Stimulated activated CD4-positive, alpha-beta T cell treated with anti-CD3 and anti-CD28 coated beads, TNF-alpha, amount 100 ng/mL, for 24 hours (primary cell): ENCODE data around the gene ZDHHC20.

Source experiments
- DNase-seq, 3 experiments: peaks; one replicate each; pipeline ENCODE4 v3.0.0-alpha.2; 2020; ENCODE audit warnings: low read depth in 3 of 3

ZDHHC20 gene

GRCh38 chr13:21361706-21362105 lies 97.4 kb downstream of the ZDHHC20 start:
- DNase-seq = no peak

GRCh38 chr13:21361123-21361522 lies 98.0 kb downstream of the ZDHHC20 start:
- DNase-seq = no peak

GRCh38 chr13:21360463-21360862 lies 98.6 kb downstream of the ZDHHC20 start:
- DNase-seq = no peak

GRCh38 chr13:21359855-21360254 lies 99.2 kb downstream of the ZDHHC20 start:
- DNase-seq = no peak

GRCh38 chr13:21355304-21355703 lies 103.8 kb downstream of the ZDHHC20 start:
- DNase-seq = no peak

GRCh38 chr13:21354721-21355120 lies 104.4 kb downstream of the ZDHHC20 start:
- no peak for DNase-seq

- DNase-seq = no peak
Measured at GRCh38 chr13:21348488-21349120, 110.5 kb downstream of the ZDHHC20 start.

- DNase-seq = no peak
Measured at GRCh38 chr13:21347753-21348318, 111.3 kb downstream of the ZDHHC20 start.

GRCh38 chr13:21344662-21345176 lies 114.4 kb downstream of the ZDHHC20 start:
- peak in 1 of 3 experiments; percentile 4 for DNase-seq

- no peak for DNase-seq
Measured at GRCh38 chr13:21343659-21344058, 115.4 kb downstream of the ZDHHC20 start.

- no peak for DNase-seq
Measured at GRCh38 chr13:21342699-21343442, 116.2 kb downstream of the ZDHHC20 start.

GRCh38 chr13:21341637-21342422 lies 117.3 kb downstream of the ZDHHC20 start:
- no peak for DNase-seq

GRCh38 chr13:21338639-21339278 lies 120.3 kb downstream of the ZDHHC20 start:
- no peak for DNase-seq

GRCh38 chr13:21338156-21338555 lies 120.9 kb downstream of the ZDHHC20 start:
- DNase-seq = no peak

- no peak for DNase-seq
Measured at GRCh38 chr13:21336609-21337349, 122.3 kb downstream of the ZDHHC20 start.

- DNase-seq = no peak
Measured at GRCh38 chr13:21333186-21333585, 125.9 kb downstream of the ZDHHC20 start.

GRCh38 chr13:21330126-21330861 lies 128.8 kb downstream of the ZDHHC20 start:
- DNase-seq = no peak

GRCh38 chr13:21328836-21329477 lies 130.1 kb downstream of the ZDHHC20 start:
- DNase-seq = no peak

GRCh38 chr13:21328201-21328600 lies 130.9 kb downstream of the ZDHHC20 start:
- no peak for DNase-seq
